ENCODE data around the gene PELO. TPM values are rescaled to one million over a fixed set of nuclear protein-coding genes. Genes with fewer than 3 reads are reported as not detected.

The PELO gene
- total RNA-seq, 2 donors from 2014 or later: 8.5 to 11.8 TPM

GRCh38 chr5:52783226-52783959, 4.3 kb upstream of the PELO start:
- DNase-seq (ENCODE audit: low spot score): no peak
- no peak for TF ChIP-seq CTCF (IDR thresholded peaks at IDR 0.05)
- H3K9me3 ChIP-seq: no peaks in the 10 kb centered on the region
- no peaks in the 10 kb centered on the region for H3K36me3 ChIP-seq
- H3K4me3 ChIP-seq: no peak overlapping the region
- H3K27ac ChIP-seq: peak overlapping the region; percentile 2 to 41
- peaks cover 0 to 12% of the 10 kb centered on the region in 2 donors for H3K4me1 ChIP-seq
- no peaks in the 10 kb centered on the region for H3K27me3 ChIP-seq

GRCh38 chr5:52784737-52785136, 3.0 kb upstream of the PELO start:
- Histone ChIP-seq H3K4me1 (peaks cover 0 to 12% of the 10 kb centered on the region in 2 donors), H3K4me3 (no peak overlapping the region), H3K9me3 (no peaks in the 10 kb centered on the region), H3K36me3 (no peaks in the 10 kb centered on the region), H3K27me3 (no peaks in the 10 kb centered on the region), H3K27ac (no peak overlapping the region)
- TF ChIP-seq CTCF (IDR thresholded peaks at IDR 0.05): no peak
- DNase-seq (ENCODE audit: low spot score): no peak

- TF ChIP-seq CTCF (IDR thresholded peaks at IDR 0.05): no peak
- H3K4me3 ChIP-seq: no peak overlapping the region
These were observed 1.3 kb upstream of the PELO start for GRCh38 chr5:52786391-52786790.

GRCh38 chr5:52786949-52787599, 642 bp upstream of the PELO start:
- peak in 1 of 2 donors; percentile 53 for TF ChIP-seq CTCF (IDR thresholded peaks at IDR 0.05)
- Histone ChIP-seq H3K36me3 (no peaks in the 10 kb centered on the region), H3K9me3 (no peaks in the 10 kb centered on the region), H3K4me1 (peaks cover 0 to 13% of the 10 kb centered on the region in 2 donors), H3K27ac (peak overlapping the region; percentile 85 to 94), H3K27me3 (no peaks in the 10 kb centered on the region), H3K4me3 (peak overlapping the region; percentile 62 to 74)
- no peak for DNase-seq (ENCODE audit: low spot score)

More at GRCh38 chr5:52786391-52786790, 1.3 kb upstream of the PELO start:
- DNase-seq (ENCODE audit: low spot score): no peak
- Histone ChIP-seq H3K27ac (peak overlapping the region; percentile 85 to 94), H3K4me1 (peaks cover 0 to 12% of the 10 kb centered on the region in 2 donors), H3K9me3 (no peaks in the 10 kb centered on the region), H3K36me3 (no peaks in the 10 kb centered on the region), H3K27me3 (no peaks in the 10 kb centered on the region)

GRCh38 chr5:52788505-52788821, 747 bp downstream of the PELO start:
- H3K27ac ChIP-seq: peak overlapping the region; percentile 85 to 94
- H3K4me3 ChIP-seq: peak overlapping the region; percentile 62 to 74
- no peak for TF ChIP-seq CTCF (IDR thresholded peaks at IDR 0.05)
- no peaks in the 10 kb centered on the region for H3K36me3 ChIP-seq
- no peak for DNase-seq (ENCODE audit: low spot score)
- no peaks in the 10 kb centered on the region for H3K27me3 ChIP-seq
- peaks cover 0 to 18% of the 10 kb centered on the region in 2 donors for H3K4me1 ChIP-seq
- H3K9me3 ChIP-seq: no peaks in the 10 kb centered on the region
